Cardiac fibroblast (primary cell): ENCODE results near the gene RGS3.
A peak's percentile ranks its signal among the peaks of the same experiment; 100 is the strongest.

Source experiments
- DNase-seq, 2 donors: peaks; one replicate each; pipeline versions ENCODE4 v3.0.0 to v3.0.0-alpha.2; 2010; ENCODE audit warnings: low read depth in 2 of 2
- H3K4me3 ChIP-seq, 2 donors: replicated peaks in 1 of 2; 1 replicate in 1 of 2; 2 replicates in 1 of 2; pipeline ENCODE4 v1.5.1; 2011; ENCODE audit warnings: low read depth in 2 of 2, low read length in 2 of 2, mild to moderate bottlenecking in 2 of 2, moderate library complexity in 1 of 2
- TF ChIP-seq, protein P1 (sequence below): IDR thresholded peaks from one replicate; pipeline ENCODE4 v1.5.1; 2011; ENCODE audit warnings: low read depth, mild to moderate bottlenecking, low read length, inconsistent platforms

The RGS3 gene

DNA sequence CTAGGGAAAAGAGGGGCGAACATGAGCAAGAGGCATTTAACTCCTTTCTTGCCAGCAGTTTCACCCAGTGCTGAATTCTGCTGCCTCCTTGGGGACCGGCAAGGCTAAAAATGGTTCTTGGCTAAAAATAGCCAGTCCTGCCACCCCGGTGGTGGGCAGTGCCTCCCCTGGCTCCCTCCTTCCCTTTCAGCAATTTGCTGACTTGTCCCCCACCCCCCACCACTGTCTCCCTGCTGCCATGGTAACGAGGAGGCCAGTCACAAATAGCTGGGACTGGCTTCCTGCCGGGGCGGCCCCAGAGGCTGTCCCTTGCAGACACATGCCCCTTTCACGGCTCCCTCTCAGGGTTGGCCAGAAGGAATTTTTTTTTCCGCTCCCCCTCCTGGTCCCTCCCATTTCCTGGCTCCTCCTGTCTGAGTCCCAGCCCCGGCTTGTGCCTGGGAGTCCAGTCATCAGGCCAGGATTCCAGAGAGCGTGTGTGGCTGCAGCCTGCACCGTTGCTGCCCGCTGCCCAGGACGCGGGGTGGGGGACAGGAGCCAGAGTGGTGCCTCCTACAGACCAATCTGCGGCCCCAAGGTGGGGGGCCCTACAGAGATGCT lies 130.3 kb downstream of the RGS3 start:
- TF ChIP-seq, protein P1, sequence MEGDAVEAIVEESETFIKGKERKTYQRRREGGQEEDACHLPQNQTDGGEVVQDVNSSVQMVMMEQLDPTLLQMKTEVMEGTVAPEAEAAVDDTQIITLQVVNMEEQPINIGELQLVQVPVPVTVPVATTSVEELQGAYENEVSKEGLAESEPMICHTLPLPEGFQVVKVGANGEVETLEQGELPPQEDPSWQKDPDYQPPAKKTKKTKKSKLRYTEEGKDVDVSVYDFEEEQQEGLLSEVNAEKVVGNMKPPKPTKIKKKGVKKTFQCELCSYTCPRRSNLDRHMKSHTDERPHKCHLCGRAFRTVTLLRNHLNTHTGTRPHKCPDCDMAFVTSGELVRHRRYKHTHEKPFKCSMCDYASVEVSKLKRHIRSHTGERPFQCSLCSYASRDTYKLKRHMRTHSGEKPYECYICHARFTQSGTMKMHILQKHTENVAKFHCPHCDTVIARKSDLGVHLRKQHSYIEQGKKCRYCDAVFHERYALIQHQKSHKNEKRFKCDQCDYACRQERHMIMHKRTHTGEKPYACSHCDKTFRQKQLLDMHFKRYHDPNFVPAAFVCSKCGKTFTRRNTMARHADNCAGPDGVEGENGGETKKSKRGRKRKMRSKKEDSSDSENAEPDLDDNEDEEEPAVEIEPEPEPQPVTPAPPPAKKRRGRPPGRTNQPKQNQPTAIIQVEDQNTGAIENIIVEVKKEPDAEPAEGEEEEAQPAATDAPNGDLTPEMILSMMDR = no peak
- H3K4me3 ChIP-seq = peak overlapping the region; percentile 74 to 75
- peak; percentile 98 to 99 for DNase-seq

GRCh38 chr9:113594484-113595299 lies 131.2 kb downstream of the RGS3 start:
- peak overlapping the region; percentile 74 to 75 for H3K4me3 ChIP-seq
- TF ChIP-seq, protein P1 = no peak
- no peak for DNase-seq

DNA sequence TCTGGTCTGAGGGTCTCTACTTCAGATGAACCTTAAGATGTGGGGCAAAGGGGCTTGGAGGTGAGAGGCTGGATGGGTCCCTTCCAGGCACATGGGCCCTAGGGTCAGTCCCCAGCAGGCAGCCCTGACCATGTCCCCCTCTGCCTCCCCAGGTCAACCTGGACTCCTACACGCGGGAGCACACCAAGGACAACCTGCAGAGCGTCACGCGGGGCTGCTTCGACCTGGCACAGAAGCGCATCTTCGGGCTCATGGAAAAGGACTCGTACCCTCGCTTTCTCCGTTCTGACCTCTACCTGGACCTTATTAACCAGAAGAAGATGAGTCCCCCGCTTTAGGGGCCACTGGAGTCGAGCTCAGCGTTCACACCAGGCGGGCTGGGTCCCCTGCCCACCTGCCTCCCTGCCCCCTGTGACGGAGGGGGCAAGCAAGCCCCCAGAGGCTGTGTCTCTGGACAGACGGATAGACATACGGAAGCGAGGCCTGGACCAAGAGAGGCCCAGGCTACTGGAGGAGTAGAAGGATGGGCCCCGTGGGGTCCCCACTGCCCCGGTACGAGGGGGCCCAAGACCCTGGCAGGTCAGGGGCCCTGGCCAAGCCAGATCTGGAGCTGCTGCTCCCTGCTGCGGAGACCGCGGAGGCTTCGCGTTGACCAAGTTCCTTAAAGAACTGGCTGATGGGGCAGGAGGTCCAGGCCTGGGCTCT lies 133.2 kb downstream of the RGS3 start:
- no peak for DNase-seq
- TF ChIP-seq, protein P1 = no peak
- H3K4me3 ChIP-seq = peak overlapping the region; percentile 14 to 18

GRCh38 chr9:113597390-113598241 lies 134.1 kb downstream of the RGS3 start:
- H3K4me3 ChIP-seq = peak overlapping the region in 1 of 2 donors; percentile 14
- TF ChIP-seq, protein P1 = no peak
- no peak for DNase-seq

GRCh38 chr9:113598451-113598850 lies 134.9 kb downstream of the RGS3 start:
- DNase-seq = no peak
- TF ChIP-seq, protein P1 = no peak
- H3K4me3 ChIP-seq = no peak overlapping the region

- H3K4me3 ChIP-seq = no peak overlapping the region
- no peak for DNase-seq
- TF ChIP-seq, protein P1 = no peak
Observed at GRCh38 chr9:113598883-113599282, 135.4 kb downstream of the RGS3 start.
